Parathyroid adenoma (tissue), 2 donors: ENCODE data around the gene TNIP2.

ENCODE experiments used
- H2AFZ ChIP-seq: fragments of 300-600 bp; sonication (generic); one replicate; pipeline ENCODE4 v1.7.0; 2017; ENCODE audit warnings: antibody characterized with exemption, mild to moderate bottlenecking
- H3K27ac ChIP-seq: fragments of 300-600 bp; sonication (generic); one replicate; pipeline ENCODE4 v1.7.0; 2017
- H3K27me3 ChIP-seq: fragments of 300-600 bp; sonication (generic); one replicate; pipeline ENCODE4 v1.7.0; 2017; ENCODE audit warnings: low read length; ENCODE audit not compliant: control insufficient read depth, insufficient read depth
- H3K36me3 ChIP-seq: fragments of 300-600 bp; sonication (generic); one replicate; pipeline ENCODE4 v1.7.0; 2017; ENCODE audit warnings: low read length; ENCODE audit not compliant: control insufficient read depth, insufficient read depth
- H3K4me1 ChIP-seq: fragments of 300-600 bp; sonication (generic); one replicate; pipeline ENCODE4 v1.7.0; 2017; ENCODE audit warnings: control low read depth
- H3K4me2 ChIP-seq: fragments of 300-600 bp; sonication (generic); one replicate; pipeline ENCODE4 v1.7.0; 2017; ENCODE audit warnings: low read length
- H3K4me3 ChIP-seq: fragments of 300-600 bp; sonication (generic); one replicate; pipeline ENCODE4 v1.7.0; 2017; ENCODE audit warnings: low read depth, low read length
- H3K79me2 ChIP-seq: fragments of 300-600 bp; sonication (generic); one replicate; pipeline ENCODE4 v1.7.0; 2017; ENCODE audit warnings: control low read depth
- H3K9ac ChIP-seq: fragments of 300-600 bp; sonication (generic); one replicate; pipeline ENCODE4 v1.7.0; 2017; ENCODE audit warnings: mild to moderate bottlenecking
- H3K9me3 ChIP-seq: fragments of 300-600 bp; sonication (generic); one replicate; pipeline ENCODE4 v1.7.0; 2017; ENCODE audit warnings: low read length; ENCODE audit not compliant: control insufficient read depth
- TF ChIP-seq, protein P1 (sequence below): fragments of 300-600 bp; sonication (generic); IDR thresholded peaks from one replicate; pipeline ENCODE4 v1.7.0; 2017; ENCODE audit warnings: antibody characterized with exemption, mild to moderate bottlenecking
- donor health status: primary hyperparathyroidism.

Gene TNIP2

DNA sequence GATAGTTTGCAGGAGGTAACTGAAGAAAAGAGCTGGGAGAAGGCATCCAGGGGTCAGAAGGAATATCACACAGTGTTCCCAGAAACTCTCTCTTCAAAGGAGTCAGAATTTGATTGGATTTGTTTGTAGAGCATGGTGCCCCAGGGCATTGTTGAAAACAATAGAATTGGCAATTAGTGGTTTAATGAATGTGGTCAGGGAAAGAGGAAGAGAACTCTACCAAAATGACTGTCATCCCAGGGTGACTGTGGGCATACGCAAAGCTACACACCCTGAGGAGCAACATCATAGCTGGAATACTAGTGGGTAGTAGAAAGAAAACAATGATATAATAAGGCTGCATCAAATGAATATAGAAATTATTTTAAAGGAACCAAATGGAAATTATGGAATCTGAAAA, 21.5 kb downstream of the TNIP2 start:
- Histone ChIP-seq H3K4me2 (no peak overlapping the region), H3K4me3 (no peak overlapping the region), H3K4me1 (no peaks in the 10 kb centered on the region), H3K9me3 (no peaks in the 10 kb centered on the region), H3K27ac (no peak overlapping the region), H2AFZ (no peak overlapping the region), H3K27me3 (no peaks in the 10 kb centered on the region), H3K9ac (no peak overlapping the region), H3K79me2 (no peaks in the 10 kb centered on the region), H3K36me3 (no peaks in the 10 kb centered on the region)
- TF ChIP-seq, protein P1, sequence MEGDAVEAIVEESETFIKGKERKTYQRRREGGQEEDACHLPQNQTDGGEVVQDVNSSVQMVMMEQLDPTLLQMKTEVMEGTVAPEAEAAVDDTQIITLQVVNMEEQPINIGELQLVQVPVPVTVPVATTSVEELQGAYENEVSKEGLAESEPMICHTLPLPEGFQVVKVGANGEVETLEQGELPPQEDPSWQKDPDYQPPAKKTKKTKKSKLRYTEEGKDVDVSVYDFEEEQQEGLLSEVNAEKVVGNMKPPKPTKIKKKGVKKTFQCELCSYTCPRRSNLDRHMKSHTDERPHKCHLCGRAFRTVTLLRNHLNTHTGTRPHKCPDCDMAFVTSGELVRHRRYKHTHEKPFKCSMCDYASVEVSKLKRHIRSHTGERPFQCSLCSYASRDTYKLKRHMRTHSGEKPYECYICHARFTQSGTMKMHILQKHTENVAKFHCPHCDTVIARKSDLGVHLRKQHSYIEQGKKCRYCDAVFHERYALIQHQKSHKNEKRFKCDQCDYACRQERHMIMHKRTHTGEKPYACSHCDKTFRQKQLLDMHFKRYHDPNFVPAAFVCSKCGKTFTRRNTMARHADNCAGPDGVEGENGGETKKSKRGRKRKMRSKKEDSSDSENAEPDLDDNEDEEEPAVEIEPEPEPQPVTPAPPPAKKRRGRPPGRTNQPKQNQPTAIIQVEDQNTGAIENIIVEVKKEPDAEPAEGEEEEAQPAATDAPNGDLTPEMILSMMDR = no peak

DNA sequence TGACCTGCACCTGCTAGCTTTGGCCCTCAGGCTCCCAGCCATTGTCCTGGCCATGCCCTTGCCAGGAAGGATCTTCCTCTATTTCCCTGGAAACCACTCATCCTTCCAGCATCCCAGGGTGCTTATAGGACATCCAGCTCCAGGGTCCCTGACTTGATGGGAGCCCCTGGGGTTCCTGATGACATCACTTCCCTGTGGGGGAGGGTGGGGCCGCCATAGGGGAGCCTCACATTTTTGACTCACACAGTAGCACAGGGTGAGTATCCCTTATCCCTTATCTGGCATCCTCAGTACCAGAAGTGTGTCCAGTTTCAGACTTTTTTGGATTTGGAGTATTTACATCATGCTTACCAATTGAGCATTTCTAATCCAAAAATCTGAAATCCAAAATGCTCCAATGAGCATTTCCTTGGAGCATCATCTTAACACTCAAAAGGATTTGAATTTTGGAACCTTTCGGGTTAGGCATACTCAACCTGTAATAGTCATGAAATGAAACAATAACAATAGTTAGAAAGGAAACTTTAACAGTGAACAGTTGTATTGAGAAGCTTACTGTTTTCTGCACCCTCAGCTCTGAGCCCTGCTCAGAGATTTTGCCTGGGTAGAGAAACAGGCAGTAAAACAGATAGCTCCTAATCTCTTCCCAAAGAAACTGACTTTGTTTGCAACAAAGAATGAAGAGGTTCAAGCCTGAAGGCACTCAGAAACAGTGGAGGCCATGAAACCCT, 22.1 kb downstream of the TNIP2 start:
- no peak overlapping the region for H3K9ac ChIP-seq
- H3K36me3 ChIP-seq = no peaks in the 10 kb centered on the region
- TF ChIP-seq, protein P1 = no peak
- H3K79me2 ChIP-seq = no peaks in the 10 kb centered on the region
- H3K4me1 ChIP-seq = no peaks in the 10 kb centered on the region
- H2AFZ ChIP-seq = no peak overlapping the region
- no peak overlapping the region for H3K27ac ChIP-seq
- H3K27me3 ChIP-seq = no peaks in the 10 kb centered on the region
- no peak overlapping the region for H3K4me3 ChIP-seq
- H3K9me3 ChIP-seq = no peaks in the 10 kb centered on the region
- no peak overlapping the region for H3K4me2 ChIP-seq

DNA sequence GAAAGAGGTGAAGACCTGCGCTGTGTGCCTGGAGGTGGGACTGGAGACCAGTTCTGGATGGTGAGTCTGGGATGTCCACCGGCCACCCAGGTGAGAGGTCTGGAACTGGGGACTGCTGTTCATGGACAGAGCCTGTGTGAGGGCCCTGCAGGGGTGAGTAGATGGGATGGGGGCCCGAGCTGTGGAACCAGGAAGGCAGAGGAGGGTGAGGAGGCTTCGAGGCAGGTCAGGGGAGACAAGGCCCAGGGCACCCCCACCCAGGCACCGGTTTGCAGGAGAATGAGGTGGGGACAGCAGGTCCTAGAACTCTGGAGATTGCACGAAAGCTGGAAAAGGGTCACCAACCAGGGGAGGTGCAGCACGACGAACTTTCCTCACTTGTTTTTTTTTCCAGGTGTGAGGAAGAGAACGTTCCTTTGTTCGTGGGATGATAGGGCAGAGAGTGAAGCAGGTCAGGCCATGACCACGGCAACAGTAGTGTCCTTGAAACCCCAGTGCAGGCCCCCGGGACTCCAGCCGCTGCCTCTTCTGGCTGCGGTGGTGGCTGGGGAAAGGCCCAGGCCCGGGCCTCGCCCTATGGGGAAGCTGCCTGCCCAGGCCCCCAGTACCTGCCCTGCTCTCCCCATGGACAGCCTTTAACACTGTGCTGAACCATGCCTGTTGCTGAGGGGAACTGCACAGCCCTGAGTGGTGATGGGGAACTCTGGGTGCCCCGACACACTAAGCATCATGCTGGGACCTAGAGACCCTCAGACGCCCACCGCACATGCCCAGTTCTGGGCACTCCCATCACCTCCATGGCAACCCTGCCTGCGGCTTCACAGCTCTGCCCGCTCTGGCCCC, 22.9 kb downstream of the TNIP2 start:
- Histone ChIP-seq H2AFZ (no peak overlapping the region), H3K27ac (no peak overlapping the region), H3K4me2 (no peak overlapping the region), H3K9ac (no peak overlapping the region), H3K27me3 (no peaks in the 10 kb centered on the region), H3K36me3 (no peaks in the 10 kb centered on the region), H3K4me1 (no peaks in the 10 kb centered on the region), H3K9me3 (no peaks in the 10 kb centered on the region), H3K4me3 (no peak overlapping the region), H3K79me2 (no peaks in the 10 kb centered on the region)
- TF ChIP-seq, protein P1 = no peak

DNA sequence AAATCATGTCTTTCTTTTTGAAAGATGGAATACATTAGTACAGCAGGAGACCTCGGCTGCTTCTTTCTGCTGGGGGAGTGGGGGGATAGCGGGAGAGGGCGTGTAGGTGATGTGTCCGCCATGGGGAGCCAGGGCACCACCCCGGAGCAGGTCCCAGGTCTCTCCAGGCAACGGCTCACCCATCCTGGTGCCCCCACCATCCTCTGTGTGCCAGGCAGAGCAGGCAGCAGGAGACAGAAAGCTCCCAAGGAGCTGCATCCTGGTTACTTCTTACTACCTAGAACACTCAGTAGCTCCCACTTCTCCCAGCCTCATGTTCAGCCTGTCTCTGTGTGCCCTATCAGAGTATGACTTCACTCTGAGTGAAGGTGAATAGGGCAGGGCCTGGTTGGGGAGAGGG, 23.6 kb downstream of the TNIP2 start:
- no peak overlapping the region for H3K27ac ChIP-seq
- no peak overlapping the region for H3K4me2 ChIP-seq
- H3K9ac ChIP-seq = no peak overlapping the region
- TF ChIP-seq, protein P1 = no peak
- no peaks in the 10 kb centered on the region for H3K9me3 ChIP-seq
- no peaks in the 10 kb centered on the region for H3K4me1 ChIP-seq
- H3K4me3 ChIP-seq = no peak overlapping the region
- no peak overlapping the region for H2AFZ ChIP-seq
- no peaks in the 10 kb centered on the region for H3K27me3 ChIP-seq
- no peaks in the 10 kb centered on the region for H3K79me2 ChIP-seq
- H3K36me3 ChIP-seq = no peaks in the 10 kb centered on the region
